Adipocyte (in vitro differentiated cells): ENCODE results near the gene PRKX.
"Not testable (repeated sequence)": the region's sequence is repeated elsewhere in the genome, so short reads cannot be mapped to it uniquely, and the experiment has no call there.

ENCODE experiments used
- DNase-seq: peaks from one replicate; pipeline ENCODE4 v3.0.0-alpha.2; 2015; ENCODE audit warnings: low read depth
- H3K27me3 ChIP-seq: replicated peaks from 2 replicates; pipeline ENCODE4 v1.7.0; 2013; ENCODE audit warnings: mild to moderate bottlenecking, low read length, moderate library complexity; ENCODE audit not compliant: control insufficient read depth, insufficient read depth
- H3K36me3 ChIP-seq: 2 replicates; pipeline ENCODE4 v1.7.0; 2013; ENCODE audit warnings: low read length, mild to moderate bottlenecking, moderate library complexity; ENCODE audit not compliant: control insufficient read depth, insufficient read depth, severe bottlenecking
- H3K4me1 ChIP-seq: 2 replicates; pipeline ENCODE4 v1.7.0; 2013; ENCODE audit warnings: mild to moderate bottlenecking, low read length, moderate library complexity; ENCODE audit not compliant: control insufficient read depth, insufficient read depth
- H3K4me3 ChIP-seq: 2 replicates; pipeline ENCODE4 v1.7.0; 2013; ENCODE audit warnings: mild to moderate bottlenecking, low read length, moderate library complexity
- H3K9ac ChIP-seq: 2 replicates; pipeline ENCODE4 v1.7.0; 2013; ENCODE audit warnings: mild to moderate bottlenecking, low read length, moderate library complexity
- H3K9me3 ChIP-seq: 2 replicates; pipeline ENCODE4 v1.7.0; 2013; ENCODE audit warnings: mild to moderate bottlenecking, low read length, moderate library complexity; ENCODE audit not compliant: control insufficient read depth

PRKX gene

GRCh38 chrX:3639858-3640631 is 73.4 kb downstream of the PRKX start:
- H3K9me3 ChIP-seq, DNase-seq, H3K4me1 ChIP-seq: not testable (repeated sequence)

GRCh38 chrX:3639236-3639635 is 74.2 kb downstream of the PRKX start:
- Histone ChIP-seq H3K36me3 (no peaks in the 10 kb centered on the region), H3K4me1 (no peaks in the 10 kb centered on the region), H3K9ac (no peak overlapping the region), H3K9me3 (no peaks in the 10 kb centered on the region), H3K27me3 (no peaks in the 10 kb centered on the region), H3K4me3 (no peak overlapping the region)
- DNase-seq, result no peak

More at GRCh38 chrX:3639858-3640631, 73.4 kb downstream of the PRKX start:
- H3K4me3 ChIP-seq, H3K27me3 ChIP-seq, H3K36me3 ChIP-seq, H3K9ac ChIP-seq: not testable (repeated sequence)

- Histone ChIP-seq H3K9me3 (no peaks in the 10 kb centered on the region), H3K9ac (no peak overlapping the region), H3K4me1 (no peaks in the 10 kb centered on the region), H3K27me3 (no peaks in the 10 kb centered on the region), H3K4me3 (no peak overlapping the region), H3K36me3 (no peaks in the 10 kb centered on the region)
- peak; percentile 81 for DNase-seq
Measured at GRCh38 chrX:3638280-3638873, 75.1 kb downstream of the PRKX start.

- Histone ChIP-seq H3K4me3 (no peak overlapping the region), H3K9me3 (no peaks in the 10 kb centered on the region), H3K9ac (no peak overlapping the region), H3K36me3 (no peaks in the 10 kb centered on the region), H3K27me3 (no peaks in the 10 kb centered on the region), H3K4me1 (no peaks in the 10 kb centered on the region)
- DNase-seq, result no peak
Measured at GRCh38 chrX:3636803-3637202, 76.6 kb downstream of the PRKX start.

GRCh38 chrX:3631196-3631595 is 82.3 kb downstream of the PRKX start:
- no peak for DNase-seq
- Histone ChIP-seq H3K4me1 (no peaks in the 10 kb centered on the region), H3K9me3 (no peaks in the 10 kb centered on the region), H3K4me3 (no peak overlapping the region), H3K9ac (no peak overlapping the region), H3K36me3 (peaks cover 6% of the 10 kb centered on the region), H3K27me3 (no peaks in the 10 kb centered on the region)

- Histone ChIP-seq H3K9ac (no peak overlapping the region), H3K4me3 (no peak overlapping the region), H3K36me3 (peaks cover 6% of the 10 kb centered on the region), H3K4me1 (no peaks in the 10 kb centered on the region), H3K9me3 (no peaks in the 10 kb centered on the region), H3K27me3 (no peaks in the 10 kb centered on the region)
- no peak for DNase-seq
Measured at GRCh38 chrX:3627594-3627993, 85.9 kb downstream of the PRKX start.

- Histone ChIP-seq H3K36me3 (peaks cover 14% of the 10 kb centered on the region), H3K27me3 (no peaks in the 10 kb centered on the region), H3K4me3 (no peak overlapping the region), H3K4me1 (no peaks in the 10 kb centered on the region), H3K9ac (no peak overlapping the region), H3K9me3 (no peaks in the 10 kb centered on the region)
- DNase-seq, result no peak
Measured at GRCh38 chrX:3621414-3621813, 92.0 kb downstream of the PRKX start.

- H3K27me3 ChIP-seq, H3K4me3 ChIP-seq, H3K4me1 ChIP-seq, H3K36me3 ChIP-seq, H3K9me3 ChIP-seq, DNase-seq, H3K9ac ChIP-seq: not testable (repeated sequence)
Measured at GRCh38 chrX:3611744-3612143, 101.7 kb downstream of the PRKX start.

GRCh38 chrX:3609810-3610209 is 103.6 kb downstream of the PRKX start:
- no peak overlapping the region for H3K9ac ChIP-seq
- H3K27me3 ChIP-seq, result no peaks in the 10 kb centered on the region
- DNase-seq, result peak; percentile 69
- H3K4me3 ChIP-seq, result no peak overlapping the region
- H3K9me3 ChIP-seq, result no peaks in the 10 kb centered on the region
- H3K4me1 ChIP-seq, result no peaks in the 10 kb centered on the region
- no peaks in the 10 kb centered on the region for H3K36me3 ChIP-seq

- no peaks in the 10 kb centered on the region for H3K9me3 ChIP-seq
- H3K36me3 ChIP-seq, result no peaks in the 10 kb centered on the region
- peaks cover 6% of the 10 kb centered on the region for H3K4me1 ChIP-seq
- no peaks in the 10 kb centered on the region for H3K27me3 ChIP-seq
- no peak for DNase-seq
- no peak overlapping the region for H3K4me3 ChIP-seq
- no peak overlapping the region for H3K9ac ChIP-seq
Measured at GRCh38 chrX:3603026-3603661, 110.3 kb downstream of the PRKX start.

- H3K9ac ChIP-seq, result no peak overlapping the region
- H3K27me3 ChIP-seq, result no peaks in the 10 kb centered on the region
- DNase-seq, result no peak
- peaks cover 6% of the 10 kb centered on the region for H3K4me1 ChIP-seq
- no peaks in the 10 kb centered on the region for H3K36me3 ChIP-seq
- no peaks in the 10 kb centered on the region for H3K9me3 ChIP-seq
- H3K4me3 ChIP-seq, result no peak overlapping the region
Measured at GRCh38 chrX:3599802-3600430, 113.5 kb downstream of the PRKX start.
